ENCODE results near the gene DCLK1.

The DCLK1 gene

GRCh38 chr13:36134632-36135031 is 3.5 kb upstream of the DCLK1 start:
- no peak for TF ChIP-seq CTCF (IDR thresholded peaks at IDR 0.05; ENCODE audit: low read depth, low read length, missing control alignments)
- H3K4me3 ChIP-seq (ENCODE audit: low read depth, low read length), result no peak overlapping the region
- in situ Hi-C loops (cut with HindIII; ENCODE audit: low sequenced_read_pairs), result no loop called here
- DNase-seq (ENCODE audit: low read depth), result no peak

- TF ChIP-seq CTCF (IDR thresholded peaks at IDR 0.05; ENCODE audit: low read depth, low read length, missing control alignments), result no peak
- in situ Hi-C loops (cut with HindIII; ENCODE audit: low sequenced_read_pairs), result no loop called here
- no peak for DNase-seq (ENCODE audit: low read depth)
- H3K4me3 ChIP-seq (ENCODE audit: low read depth, low read length), result no peak overlapping the region
Measured at GRCh38 chr13:36133950-36134626, 2.9 kb upstream of the DCLK1 start.

- no peak overlapping the region for H3K4me3 ChIP-seq (ENCODE audit: low read depth, low read length)
- in situ Hi-C loops (cut with HindIII; ENCODE audit: low sequenced_read_pairs), result no loop called here
- no peak for DNase-seq (ENCODE audit: low read depth)
- TF ChIP-seq CTCF (IDR thresholded peaks at IDR 0.05; ENCODE audit: low read depth, low read length, missing control alignments), result no peak
Measured at GRCh38 chr13:36132376-36132775, 1.2 kb upstream of the DCLK1 start.

GRCh38 chr13:36131931-36132297 is 732 bp upstream of the DCLK1 start:
- peak overlapping the region; percentile 71 for H3K4me3 ChIP-seq (ENCODE audit: low read depth, low read length)
- no peak for TF ChIP-seq CTCF (IDR thresholded peaks at IDR 0.05; ENCODE audit: low read depth, low read length, missing control alignments)
- in situ Hi-C loops (cut with HindIII; ENCODE audit: low sequenced_read_pairs), result no loop called here
- DNase-seq (ENCODE audit: low read depth), result peak; percentile 81

- in situ Hi-C loops (cut with HindIII; ENCODE audit: low sequenced_read_pairs), result no loop called here
- peak overlapping the region; percentile 71 for H3K4me3 ChIP-seq (ENCODE audit: low read depth, low read length)
- DNase-seq (ENCODE audit: low read depth), result no peak
- no peak for TF ChIP-seq CTCF (IDR thresholded peaks at IDR 0.05; ENCODE audit: low read depth, low read length, missing control alignments)
Measured at GRCh38 chr13:36130552-36131221, 495 bp downstream of the DCLK1 start.

- peak overlapping the region; percentile 71 for H3K4me3 ChIP-seq (ENCODE audit: low read depth, low read length)
- in situ Hi-C loops (cut with HindIII; ENCODE audit: low sequenced_read_pairs), result no loop called here
- no peak for TF ChIP-seq CTCF (IDR thresholded peaks at IDR 0.05; ENCODE audit: low read depth, low read length, missing control alignments)
- DNase-seq (ENCODE audit: low read depth), result no peak
Measured at GRCh38 chr13:36130193-36130551, 1.0 kb downstream of the DCLK1 start.
